Liver (tissue), 3 donors: ENCODE measurements around the gene MSI1.

Experiments
- ATF3 ChIP-seq: IDR thresholded peaks from 2 replicates; pipeline ENCODE4 v1.6.1; 2016; ENCODE audit warnings: antibody characterized with exemption
- CTCF ChIP-seq: fragments of 150-350 bp; IDR thresholded peaks from 2 replicates; pipeline ENCODE4 v1.5.1; 2017; ENCODE audit warnings: improper control_type of control experiment, low read depth, low read length; ENCODE audit not compliant: missing input control
- GABPA ChIP-seq, 2 donors: IDR thresholded peaks in 1 of 2; conservative IDR thresholded peaks in 1 of 2; 2 replicates each; pipeline ENCODE4 v1.6.1; 2016; ENCODE audit warnings: antibody characterized with exemption in 2 of 2, mild to moderate bottlenecking in 1 of 2, moderate library complexity in 1 of 2
- HNF4G ChIP-seq: IDR thresholded peaks from 2 replicates; pipeline ENCODE4 v1.6.1; 2016; ENCODE audit warnings: antibody characterized with exemption
- JUND ChIP-seq, 2 donors: IDR thresholded peaks; 2 replicates each; pipeline ENCODE4 v1.6.1; 2016; ENCODE audit warnings: antibody characterized with exemption in 2 of 2
- MAX ChIP-seq: IDR thresholded peaks from 2 replicates; pipeline ENCODE4 v1.6.1; 2016; ENCODE audit warnings: antibody characterized with exemption
- RAD21 ChIP-seq, 2 donors: IDR thresholded peaks; 2 replicates each; pipeline ENCODE4 v1.6.1; 2016; ENCODE audit warnings: antibody characterized with exemption in 2 of 2, mild to moderate bottlenecking in 2 of 2
- SP1 ChIP-seq: IDR thresholded peaks from 2 replicates; pipeline ENCODE4 v1.6.1; 2018; ENCODE audit warnings: antibody characterized with exemption, mild to moderate bottlenecking
- TF ChIP-seq, protein P1 (sequence below): IDR thresholded peaks from 2 replicates; pipeline ENCODE4 v1.6.1; 2016; ENCODE audit warnings: antibody characterized with exemption
- TF ChIP-seq, protein P2 (sequence below): IDR thresholded peaks from 2 replicates; pipeline ENCODE4 v1.6.1; 2016; ENCODE audit warnings: antibody characterized with exemption, mild to moderate bottlenecking
- donor health status: healthy.
- donor health status: healthy.

DNA sequence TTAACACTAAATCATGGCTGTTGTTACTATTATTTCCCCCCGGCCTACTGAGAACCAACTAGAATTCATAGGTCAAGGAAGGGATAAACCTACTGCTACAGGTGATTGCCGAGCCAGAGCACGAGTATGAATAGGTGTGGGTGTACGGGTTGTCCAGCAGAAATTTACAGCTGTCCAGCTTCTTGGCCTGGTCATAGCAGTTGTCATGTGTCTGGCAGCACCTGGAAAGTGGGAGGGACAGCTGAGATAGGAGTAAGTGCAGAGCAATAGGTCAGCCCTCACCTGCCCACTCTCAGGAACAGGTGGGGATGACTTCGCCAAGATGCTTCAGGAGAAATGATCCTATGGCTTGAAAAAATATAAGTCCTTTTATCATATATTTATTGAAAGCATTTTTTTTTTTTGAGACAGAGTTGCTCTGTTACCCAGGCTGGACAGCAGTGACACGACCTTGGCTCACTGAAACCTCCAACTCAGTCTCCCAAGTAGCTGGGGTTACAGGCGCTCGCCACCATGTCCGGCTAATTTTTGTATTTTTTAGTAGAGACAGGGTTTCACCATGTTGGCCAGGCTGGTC is 44.0 kb downstream of the MSI1 start:
- TF ChIP-seq CTCF (no peak), HNF4G (no peak), SP1 (no peak), GABPA (IDR thresholded peaks at IDR 0.05 in 1 of 2, conservative IDR thresholded peaks at IDR 0.05 in 1 of 2) (no peak), ATF3 (no peak), MAX (no peak), RAD21 (IDR thresholded peaks at IDR 0.05) (no peak), JUND (IDR thresholded peaks at IDR 0.05) (no peak)
- TF ChIP-seq, protein P1, sequence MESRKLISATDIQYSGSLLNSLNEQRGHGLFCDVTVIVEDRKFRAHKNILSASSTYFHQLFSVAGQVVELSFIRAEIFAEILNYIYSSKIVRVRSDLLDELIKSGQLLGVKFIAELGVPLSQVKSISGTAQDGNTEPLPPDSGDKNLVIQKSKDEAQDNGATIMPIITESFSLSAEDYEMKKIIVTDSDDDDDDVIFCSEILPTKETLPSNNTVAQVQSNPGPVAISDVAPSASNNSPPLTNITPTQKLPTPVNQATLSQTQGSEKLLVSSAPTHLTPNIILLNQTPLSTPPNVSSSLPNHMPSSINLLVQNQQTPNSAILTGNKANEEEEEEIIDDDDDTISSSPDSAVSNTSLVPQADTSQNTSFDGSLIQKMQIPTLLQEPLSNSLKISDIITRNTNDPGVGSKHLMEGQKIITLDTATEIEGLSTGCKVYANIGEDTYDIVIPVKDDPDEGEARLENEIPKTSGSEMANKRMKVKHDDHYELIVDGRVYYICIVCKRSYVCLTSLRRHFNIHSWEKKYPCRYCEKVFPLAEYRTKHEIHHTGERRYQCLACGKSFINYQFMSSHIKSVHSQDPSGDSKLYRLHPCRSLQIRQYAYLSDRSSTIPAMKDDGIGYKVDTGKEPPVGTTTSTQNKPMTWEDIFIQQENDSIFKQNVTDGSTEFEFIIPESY: no peak
- TF ChIP-seq, protein P2, sequence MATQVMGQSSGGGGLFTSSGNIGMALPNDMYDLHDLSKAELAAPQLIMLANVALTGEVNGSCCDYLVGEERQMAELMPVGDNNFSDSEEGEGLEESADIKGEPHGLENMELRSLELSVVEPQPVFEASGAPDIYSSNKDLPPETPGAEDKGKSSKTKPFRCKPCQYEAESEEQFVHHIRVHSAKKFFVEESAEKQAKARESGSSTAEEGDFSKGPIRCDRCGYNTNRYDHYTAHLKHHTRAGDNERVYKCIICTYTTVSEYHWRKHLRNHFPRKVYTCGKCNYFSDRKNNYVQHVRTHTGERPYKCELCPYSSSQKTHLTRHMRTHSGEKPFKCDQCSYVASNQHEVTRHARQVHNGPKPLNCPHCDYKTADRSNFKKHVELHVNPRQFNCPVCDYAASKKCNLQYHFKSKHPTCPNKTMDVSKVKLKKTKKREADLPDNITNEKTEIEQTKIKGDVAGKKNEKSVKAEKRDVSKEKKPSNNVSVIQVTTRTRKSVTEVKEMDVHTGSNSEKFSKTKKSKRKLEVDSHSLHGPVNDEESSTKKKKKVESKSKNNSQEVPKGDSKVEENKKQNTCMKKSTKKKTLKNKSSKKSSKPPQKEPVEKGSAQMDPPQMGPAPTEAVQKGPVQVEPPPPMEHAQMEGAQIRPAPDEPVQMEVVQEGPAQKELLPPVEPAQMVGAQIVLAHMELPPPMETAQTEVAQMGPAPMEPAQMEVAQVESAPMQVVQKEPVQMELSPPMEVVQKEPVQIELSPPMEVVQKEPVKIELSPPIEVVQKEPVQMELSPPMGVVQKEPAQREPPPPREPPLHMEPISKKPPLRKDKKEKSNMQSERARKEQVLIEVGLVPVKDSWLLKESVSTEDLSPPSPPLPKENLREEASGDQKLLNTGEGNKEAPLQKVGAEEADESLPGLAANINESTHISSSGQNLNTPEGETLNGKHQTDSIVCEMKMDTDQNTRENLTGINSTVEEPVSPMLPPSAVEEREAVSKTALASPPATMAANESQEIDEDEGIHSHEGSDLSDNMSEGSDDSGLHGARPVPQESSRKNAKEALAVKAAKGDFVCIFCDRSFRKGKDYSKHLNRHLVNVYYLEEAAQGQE: peak; percentile 92
